HepG2 (cell line): ENCODE measurements around the gene SPAG5. TPM values are rescaled to one million over a fixed set of nuclear protein-coding genes. Genes with fewer than 3 reads are reported as not detected.
A peak's percentile ranks its signal among the peaks of the same experiment; 100 is the strongest.

Experiments used
- ATAD3A ChIP-seq: sonication (generic); formaldehyde crosslinking; IDR thresholded peaks from 2 replicates; pipeline ENCODE4 v1.4.0; 2020; ENCODE audit warnings: missing genetic modification reagents
- CCAR2 ChIP-seq: fragments of 200-400 bp; formaldehyde crosslinking; optimal IDR thresholded peaks from 2 replicates; pipeline ENCODE3; 2018; ENCODE audit warnings: low read depth, mild to moderate bottlenecking, low read length, moderate library complexity
- HES4 ChIP-seq: sonication (generic); formaldehyde crosslinking; IDR thresholded peaks from 2 replicates; pipeline ENCODE4 v1.9.0; 2021; ENCODE audit warnings: mild to moderate bottlenecking, missing genetic modification reagents, borderline replicate concordance
- HNRNPUL1 ChIP-seq: fragments of 200-400 bp; formaldehyde crosslinking; IDR thresholded peaks from 2 replicates; pipeline ENCODE4 v1.6.1; 2017; ENCODE audit warnings: low read depth, mild to moderate bottlenecking, low read length, moderate library complexity
- MYNN ChIP-seq: sonication (generic); formaldehyde crosslinking; IDR thresholded peaks from 2 replicates; pipeline ENCODE4 v1.4.0; 2020; ENCODE audit warnings: mild to moderate bottlenecking, low read depth, missing genetic modification reagents
- POLR2AphosphoS2 ChIP-seq: IDR thresholded peaks from 2 replicates; pipeline ENCODE4 v1.6.1; 2011; ENCODE audit warnings: low read depth, low read length, improper control_type of control experiment
- REPIN1 ChIP-seq: sonication (generic); formaldehyde crosslinking; IDR thresholded peaks from 2 replicates; pipeline ENCODE4 v1.8.0; 2022; ENCODE audit warnings: missing genetic modification reagents, low read depth, mild to moderate bottlenecking, borderline replicate concordance
- TAF15 ChIP-seq: fragments of 200-400 bp; formaldehyde crosslinking; IDR thresholded peaks from one replicate; pipeline ENCODE4 v1.6.1; 2018; ENCODE audit warnings: mild to moderate bottlenecking, low read depth, low read length; ENCODE audit not compliant: poor library complexity, severe bottlenecking
- ZNF232 ChIP-seq: sonication (generic); formaldehyde crosslinking; IDR thresholded peaks from 2 replicates; pipeline ENCODE4 v1.4.0; 2020; ENCODE audit warnings: missing genetic modification reagents, borderline replicate concordance
- ZNF446 ChIP-seq: sonication (generic); formaldehyde crosslinking; IDR thresholded peaks from 2 replicates; pipeline ENCODE4 v1.5.0; 2020; ENCODE audit warnings: mild to moderate bottlenecking, missing genetic modification reagents
- ZNF543 ChIP-seq: sonication (generic); formaldehyde crosslinking; IDR thresholded peaks from 2 replicates; pipeline ENCODE4 v1.4.0; 2020; ENCODE audit warnings: mild to moderate bottlenecking, missing genetic modification reagents
- ZNF773 ChIP-seq: sonication (generic); formaldehyde crosslinking; IDR thresholded peaks from 2 replicates; pipeline ENCODE4 v1.4.0; 2020; ENCODE audit warnings: missing genetic modification reagents, borderline replicate concordance
- polyA plus RNA-seq, 8 experiments: library from polyadenylated mRNA; depleted of rRNA in 3 of 8; stranded (reverse) in 7 of 8; unstranded in 1 of 8; fragments of >200 nt; fragmentation: Illumina TruSeq in 4 of 8; extraction: Trizol in 4 of 8; gene quantifications; 2 replicates each; pipeline versions ENCODE4 v1.2.1 to v1.2.3, GENCODE V29; 2011 to 2016; ENCODE audit warnings: low read depth in 4 of 8, missing spikeins in 1 of 8, mixed read lengths in 1 of 8; ENCODE audit not compliant: insufficient read depth in 1 of 8
- total RNA-seq, 5 experiments: library from RNA; depleted of rRNA; stranded (reverse); fragments of >200 nt; fragmentation: Illumina TruSeq; extraction: Trizol; gene quantifications; 2 replicates each; pipeline ENCODE4 v1.2.3, GENCODE V29; 2016; ENCODE audit warnings: low read depth in 1 of 5
- TF ChIP-seq, protein P1 (sequence below): sonication (generic); formaldehyde crosslinking; IDR thresholded peaks from 2 replicates; pipeline ENCODE4 v1.5.0; 2020; ENCODE audit warnings: mild to moderate bottlenecking, missing genetic modification reagents
- TF ChIP-seq, protein P2 (sequence below): sonication (generic); formaldehyde crosslinking; IDR thresholded peaks from 2 replicates; pipeline ENCODE4 v1.5.1; 2020; ENCODE audit warnings: mild to moderate bottlenecking, missing genetic modification reagents, borderline replicate concordance
- TF ChIP-seq, protein P3 (sequence below): sonication (generic); formaldehyde crosslinking; IDR thresholded peaks from 2 replicates; pipeline ENCODE4 v1.5.0; 2020; ENCODE audit warnings: missing genetic modification reagents
- TF ChIP-seq, protein P4 (sequence below): IDR thresholded peaks from 2 replicates; pipeline ENCODE4 v1.6.1; 2016; ENCODE audit warnings: missing compliant biosample characterization, missing genetic modification reagents, borderline replicate concordance
- TF ChIP-seq, protein P5 (sequence below): sonication (generic); formaldehyde crosslinking; IDR thresholded peaks from 2 replicates; pipeline ENCODE4 v1.8.1; 2023; ENCODE audit warnings: missing genetic modification reagents, mild to moderate bottlenecking, borderline replicate concordance

SPAG5 gene
- total and polyA plus RNA-seq, 2 of the 13 experiments (the other 11 are each of a cell fraction or from before 2014, with no cell fraction given): 41.4 to 98.0 TPM

DNA sequence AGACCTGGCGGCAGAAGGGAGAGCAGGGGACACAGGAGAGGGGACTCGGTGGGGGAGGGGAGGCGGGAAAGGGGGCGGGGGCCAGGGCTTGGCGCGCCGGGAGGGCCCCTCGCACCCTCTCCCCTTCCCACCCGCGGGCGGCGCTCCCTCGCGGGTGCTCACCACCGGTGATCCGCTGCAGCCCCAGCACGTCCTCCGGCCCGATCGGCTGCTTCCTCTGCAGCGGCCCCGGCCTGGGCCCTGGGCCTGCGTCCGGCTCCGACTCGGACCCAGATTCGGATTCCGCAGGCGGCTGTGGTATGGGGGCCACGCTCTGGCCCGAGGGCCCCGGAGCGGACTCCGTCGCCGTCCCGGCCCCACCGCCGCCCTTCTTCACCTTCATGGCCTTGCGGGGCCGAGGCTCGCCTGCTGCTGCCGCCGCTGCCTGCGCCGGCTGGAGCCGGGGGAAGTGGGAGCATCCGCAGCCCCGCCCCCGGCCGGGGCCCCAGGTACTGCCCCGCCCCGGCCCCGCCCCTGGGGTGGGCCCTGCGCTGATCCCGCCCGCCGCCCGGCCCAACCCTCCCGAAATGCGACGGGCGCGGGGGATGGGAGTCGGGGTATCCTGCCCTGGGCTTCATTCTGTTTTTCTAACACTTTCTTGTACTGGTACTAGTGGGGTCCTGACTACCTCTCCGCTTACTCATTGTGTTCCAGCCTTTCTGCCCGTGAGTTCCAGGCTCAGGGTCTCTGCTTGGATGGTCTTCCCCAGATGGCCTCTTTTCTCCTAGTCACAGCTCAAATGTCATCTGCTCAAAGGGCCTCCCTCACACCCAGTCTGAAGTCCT is 46.4 kb downstream of the SPAG5 start, which contains the start of gene UNC119 (continued):
- TF ChIP-seq, protein P1, sequence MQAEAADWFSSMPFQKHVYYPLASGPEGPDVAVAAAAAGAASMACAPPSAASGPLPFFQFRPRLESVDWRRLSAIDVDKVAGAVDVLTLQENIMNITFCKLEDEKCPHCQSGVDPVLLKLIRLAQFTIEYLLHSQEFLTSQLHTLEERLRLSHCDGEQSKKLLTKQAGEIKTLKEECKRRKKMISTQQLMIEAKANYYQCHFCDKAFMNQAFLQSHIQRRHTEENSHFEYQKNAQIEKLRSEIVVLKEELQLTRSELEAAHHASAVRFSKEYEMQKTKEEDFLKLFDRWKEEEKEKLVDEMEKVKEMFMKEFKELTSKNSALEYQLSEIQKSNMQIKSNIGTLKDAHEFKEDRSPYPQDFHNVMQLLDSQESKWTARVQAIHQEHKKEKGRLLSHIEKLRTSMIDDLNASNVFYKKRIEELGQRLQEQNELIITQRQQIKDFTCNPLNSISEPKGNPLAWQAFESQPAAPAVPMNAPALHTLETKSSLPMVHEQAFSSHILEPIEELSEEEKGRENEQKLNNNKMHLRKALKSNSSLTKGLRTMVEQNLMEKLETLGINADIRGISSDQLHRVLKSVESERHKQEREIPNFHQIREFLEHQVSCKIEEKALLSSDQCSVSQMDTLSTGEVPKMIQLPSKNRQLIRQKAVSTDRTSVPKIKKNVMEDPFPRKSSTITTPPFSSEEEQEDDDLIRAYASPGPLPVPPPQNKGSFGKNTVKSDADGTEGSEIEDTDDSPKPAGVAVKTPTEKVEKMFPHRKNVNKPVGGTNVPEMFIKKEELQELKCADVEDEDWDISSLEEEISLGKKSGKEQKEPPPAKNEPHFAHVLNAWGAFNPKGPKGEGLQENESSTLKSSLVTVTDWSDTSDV (CRISPR knock-in tag): peak; percentile 52; the same call in 1 of the 2 replicates
- TF ChIP-seq ZNF232 (CRISPR knock-in tag) (0 out of 2 replicates have a peak, but pooled peaks have one; percentile 59), TAF15 (no peak), CCAR2 (no peak), HNRNPUL1 (no peak), ZNF773 (CRISPR knock-in tag) (peak; percentile 62; the same call in 1 of the 2 replicates), HES4 (0 out of 2 replicates have a peak, but pooled peaks have one; percentile 21), POLR2AphosphoS2 (no peak), ATAD3A (CRISPR knock-in tag) (no peak), MYNN (CRISPR knock-in tag) (no peak), ZNF446 (CRISPR knock-in tag) (peak; percentile 82; the same call in 1 of the 2 replicates), ZNF543 (CRISPR knock-in tag) (no peak), REPIN1 (CRISPR knock-in tag) (no peak)
- TF ChIP-seq, protein P2, sequence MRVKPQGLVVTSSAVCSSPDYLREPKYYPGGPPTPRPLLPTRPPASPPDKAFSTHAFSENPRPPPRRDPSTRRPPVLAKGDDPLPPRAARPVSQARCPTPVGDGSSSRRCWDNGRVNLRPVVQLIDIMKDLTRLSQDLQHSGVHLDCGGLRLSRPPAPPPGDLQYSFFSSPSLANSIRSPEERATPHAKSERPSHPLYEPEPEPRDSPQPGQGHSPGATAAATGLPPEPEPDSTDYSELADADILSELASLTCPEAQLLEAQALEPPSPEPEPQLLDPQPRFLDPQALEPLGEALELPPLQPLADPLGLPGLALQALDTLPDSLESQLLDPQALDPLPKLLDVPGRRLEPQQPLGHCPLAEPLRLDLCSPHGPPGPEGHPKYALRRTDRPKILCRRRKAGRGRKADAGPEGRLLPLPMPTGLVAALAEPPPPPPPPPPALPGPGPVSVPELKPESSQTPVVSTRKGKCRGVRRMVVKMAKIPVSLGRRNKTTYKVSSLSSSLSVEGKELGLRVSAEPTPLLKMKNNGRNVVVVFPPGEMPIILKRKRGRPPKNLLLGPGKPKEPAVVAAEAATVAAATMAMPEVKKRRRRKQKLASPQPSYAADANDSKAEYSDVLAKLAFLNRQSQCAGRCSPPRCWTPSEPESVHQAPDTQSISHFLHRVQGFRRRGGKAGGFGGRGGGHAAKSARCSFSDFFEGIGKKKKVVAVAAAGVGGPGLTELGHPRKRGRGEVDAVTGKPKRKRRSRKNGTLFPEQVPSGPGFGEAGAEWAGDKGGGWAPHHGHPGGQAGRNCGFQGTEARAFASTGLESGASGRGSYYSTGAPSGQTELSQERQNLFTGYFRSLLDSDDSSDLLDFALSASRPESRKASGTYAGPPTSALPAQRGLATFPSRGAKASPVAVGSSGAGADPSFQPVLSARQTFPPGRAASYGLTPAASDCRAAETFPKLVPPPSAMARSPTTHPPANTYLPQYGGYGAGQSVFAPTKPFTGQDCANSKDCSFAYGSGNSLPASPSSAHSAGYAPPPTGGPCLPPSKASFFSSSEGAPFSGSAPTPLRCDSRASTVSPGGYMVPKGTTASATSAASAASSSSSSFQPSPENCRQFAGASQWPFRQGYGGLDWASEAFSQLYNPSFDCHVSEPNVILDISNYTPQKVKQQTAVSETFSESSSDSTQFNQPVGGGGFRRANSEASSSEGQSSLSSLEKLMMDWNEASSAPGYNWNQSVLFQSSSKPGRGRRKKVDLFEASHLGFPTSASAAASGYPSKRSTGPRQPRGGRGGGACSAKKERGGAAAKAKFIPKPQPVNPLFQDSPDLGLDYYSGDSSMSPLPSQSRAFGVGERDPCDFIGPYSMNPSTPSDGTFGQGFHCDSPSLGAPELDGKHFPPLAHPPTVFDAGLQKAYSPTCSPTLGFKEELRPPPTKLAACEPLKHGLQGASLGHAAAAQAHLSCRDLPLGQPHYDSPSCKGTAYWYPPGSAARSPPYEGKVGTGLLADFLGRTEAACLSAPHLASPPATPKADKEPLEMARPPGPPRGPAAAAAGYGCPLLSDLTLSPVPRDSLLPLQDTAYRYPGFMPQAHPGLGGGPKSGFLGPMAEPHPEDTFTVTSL (CRISPR knock-in tag): no peak
- TF ChIP-seq, protein P3, sequence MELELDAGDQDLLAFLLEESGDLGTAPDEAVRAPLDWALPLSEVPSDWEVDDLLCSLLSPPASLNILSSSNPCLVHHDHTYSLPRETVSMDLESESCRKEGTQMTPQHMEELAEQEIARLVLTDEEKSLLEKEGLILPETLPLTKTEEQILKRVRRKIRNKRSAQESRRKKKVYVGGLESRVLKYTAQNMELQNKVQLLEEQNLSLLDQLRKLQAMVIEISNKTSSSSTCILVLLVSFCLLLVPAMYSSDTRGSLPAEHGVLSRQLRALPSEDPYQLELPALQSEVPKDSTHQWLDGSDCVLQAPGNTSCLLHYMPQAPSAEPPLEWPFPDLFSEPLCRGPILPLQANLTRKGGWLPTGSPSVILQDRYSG (CRISPR knock-in tag): peak; percentile 27; the same call in 1 of the 2 replicates
- TF ChIP-seq, protein P4, sequence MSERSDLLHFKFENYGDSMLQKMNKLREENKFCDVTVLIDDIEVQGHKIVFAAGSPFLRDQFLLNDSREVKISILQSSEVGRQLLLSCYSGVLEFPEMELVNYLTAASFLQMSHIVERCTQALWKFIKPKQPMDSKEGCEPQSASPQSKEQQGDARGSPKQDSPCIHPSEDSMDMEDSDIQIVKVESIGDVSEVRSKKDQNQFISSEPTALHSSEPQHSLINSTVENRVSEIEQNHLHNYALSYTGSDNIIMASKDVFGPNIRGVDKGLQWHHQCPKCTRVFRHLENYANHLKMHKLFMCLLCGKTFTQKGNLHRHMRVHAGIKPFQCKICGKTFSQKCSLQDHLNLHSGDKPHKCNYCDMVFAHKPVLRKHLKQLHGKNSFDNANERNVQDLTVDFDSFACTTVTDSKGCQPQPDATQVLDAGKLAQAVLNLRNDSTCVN (CRISPR knock-in tag): no peak
- TF ChIP-seq, protein P5, sequence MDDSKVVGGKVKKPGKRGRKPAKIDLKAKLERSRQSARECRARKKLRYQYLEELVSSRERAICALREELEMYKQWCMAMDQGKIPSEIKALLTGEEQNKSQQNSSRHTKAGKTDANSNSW (CRISPR knock-in tag): no peak
